Liver (tissue), 9 donors: Measurements from ENCODE around the gene ZNF880. TPM values are rescaled to one million over a fixed set of nuclear protein-coding genes. Genes with fewer than 3 reads are reported as not detected.

Source experiments
- DNase-seq: peaks from one replicate; pipeline ENCODE4 v3.0.0-alpha.2; 2017; ENCODE audit warnings: low spot score
- H3K27ac ChIP-seq, 2 donors: one replicate each; pipeline ENCODE4 v1.7.0; 2013; ENCODE audit warnings: inconsistent platforms in 2 of 2, low read length in 2 of 2, control low read depth in 1 of 2, low read depth in 1 of 2, mild to moderate bottlenecking in 1 of 2
- H3K27me3 ChIP-seq, 4 donors: one replicate each; pipeline versions ENCODE4 v1.6.1 to v1.7.0; 2013; ENCODE audit warnings: low read length in 3 of 4, inconsistent platforms in 1 of 4, mild to moderate bottlenecking in 1 of 4, moderate library complexity in 1 of 4; ENCODE audit not compliant: control insufficient read depth in 4 of 4, insufficient read depth in 4 of 4
- H3K36me3 ChIP-seq, 4 donors: one replicate each; pipeline versions ENCODE4 v1.6.1 to v1.7.0; 2013; ENCODE audit warnings: low read length in 3 of 4, mild to moderate bottlenecking in 3 of 4, low read depth in 1 of 4, moderate library complexity in 1 of 4; ENCODE audit not compliant: control insufficient read depth in 4 of 4, insufficient read depth in 3 of 4
- H3K4me1 ChIP-seq, 4 donors: one replicate each; pipeline versions ENCODE4 v1.6.1 to v1.7.0; 2013; ENCODE audit warnings: low read length in 3 of 4, mild to moderate bottlenecking in 3 of 4, moderate library complexity in 1 of 4; ENCODE audit not compliant: control insufficient read depth in 4 of 4, insufficient read depth in 4 of 4
- H3K4me3 ChIP-seq, 3 donors: one replicate each; pipeline versions ENCODE4 v1.6.1 to v1.7.0; 2013; ENCODE audit warnings: low read length in 3 of 3, control low read depth in 1 of 3, low read depth in 1 of 3, mild to moderate bottlenecking in 1 of 3
- H3K9ac ChIP-seq, 2 donors: one replicate each; pipeline ENCODE4 v1.7.0; 2013; ENCODE audit warnings: low read length in 2 of 2, mild to moderate bottlenecking in 2 of 2, moderate library complexity in 2 of 2, control low read depth in 1 of 2, low read depth in 1 of 2
- H3K9me3 ChIP-seq, 4 donors: one replicate each; pipeline versions ENCODE4 v1.6.1 to v1.7.0; 2013; ENCODE audit warnings: low read length in 3 of 4; ENCODE audit not compliant: control insufficient read depth in 4 of 4
- EGR1 ChIP-seq, 2 donors: IDR thresholded peaks; 2 replicates each; pipeline ENCODE4 v1.6.1; 2016 to 2018; ENCODE audit warnings: antibody characterized with exemption in 2 of 2, low read depth in 2 of 2
- FOXA1 ChIP-seq: IDR thresholded peaks from 2 replicates; pipeline ENCODE4 v1.6.1; 2016; ENCODE audit warnings: antibody characterized with exemption
- FOXA2 ChIP-seq: IDR thresholded peaks from 2 replicates; pipeline ENCODE4 v1.6.1; 2016; ENCODE audit warnings: antibody characterized with exemption
- GABPA ChIP-seq, 2 donors: IDR thresholded peaks in 1 of 2; conservative IDR thresholded peaks in 1 of 2; 2 replicates each; pipeline ENCODE4 v1.6.1; 2016; ENCODE audit warnings: antibody characterized with exemption in 2 of 2, mild to moderate bottlenecking in 1 of 2, moderate library complexity in 1 of 2
- HNF4A ChIP-seq, 2 donors: conservative IDR thresholded peaks; 2 replicates each; pipeline ENCODE4 v1.6.1; 2016; ENCODE audit warnings: antibody characterized with exemption in 2 of 2, mild to moderate bottlenecking in 2 of 2
- HNF4G ChIP-seq: IDR thresholded peaks from 2 replicates; pipeline ENCODE4 v1.6.1; 2016; ENCODE audit warnings: antibody characterized with exemption
- JUND ChIP-seq, 2 donors: IDR thresholded peaks; 2 replicates each; pipeline ENCODE4 v1.6.1; 2016; ENCODE audit warnings: antibody characterized with exemption in 2 of 2
- MAX ChIP-seq: IDR thresholded peaks from 2 replicates; pipeline ENCODE4 v1.6.1; 2016; ENCODE audit warnings: antibody characterized with exemption
- NR2F2 ChIP-seq: IDR thresholded peaks from 2 replicates; pipeline ENCODE4 v1.6.1; 2016; ENCODE audit warnings: antibody characterized with exemption
- RAD21 ChIP-seq, 2 donors: IDR thresholded peaks; 2 replicates each; pipeline ENCODE4 v1.6.1; 2016; ENCODE audit warnings: antibody characterized with exemption in 2 of 2, mild to moderate bottlenecking in 2 of 2
- REST ChIP-seq: IDR thresholded peaks from 2 replicates; pipeline ENCODE4 v1.6.1; 2016; ENCODE audit warnings: antibody characterized with exemption, mild to moderate bottlenecking
- RXRA ChIP-seq, 2 donors: IDR thresholded peaks; 2 replicates each; pipeline ENCODE4 v1.6.1; 2017 to 2018; ENCODE audit warnings: antibody characterized with exemption in 2 of 2, mild to moderate bottlenecking in 1 of 2
- SP1 ChIP-seq: IDR thresholded peaks from 2 replicates; pipeline ENCODE4 v1.6.1; 2018; ENCODE audit warnings: antibody characterized with exemption, mild to moderate bottlenecking
- TAF1 ChIP-seq: conservative IDR thresholded peaks from 2 replicates; pipeline ENCODE4 v1.6.1; 2016; ENCODE audit warnings: antibody characterized with exemption, mild to moderate bottlenecking
- YY1 ChIP-seq: IDR thresholded peaks from 2 replicates; pipeline ENCODE4 v1.6.1; 2016; ENCODE audit warnings: antibody characterized with exemption, mild to moderate bottlenecking
- WGBS: extraction: QIAGEN DNeasy Blood & Tissue Kit; methylation state at CpG from one replicate; pipeline ENCODE4 v1.1.7; 2013; 5-methylcytosine and 5-hydroxymethylcytosine counted together
- polyA plus RNA-seq, 2 donors: library from polyadenylated mRNA; stranded (reverse) in 1 of 2; unstranded in 1 of 2; fragments of 200-250 nt in 1 of 2; fragments of >200 nt in 1 of 2; fragmentation: Nextera tagmentation in 1 of 2; extraction: Ambion mirVana in 1 of 2; gene quantifications; one replicate each; pipeline versions ENCODE4 v1.2.1 to v1.2.3, GENCODE V29; 2013 to 2015
- total RNA-seq, 2 donors: library from RNA; depleted of rRNA; stranded (reverse); fragments of >200 nt; gene quantifications; one replicate each; pipeline ENCODE4 v1.2.3, GENCODE V29; 2014
- TF ChIP-seq, protein P1 (sequence below): IDR thresholded peaks from 2 replicates; pipeline ENCODE4 v1.6.1; 2016; ENCODE audit warnings: antibody characterized with exemption
- TF ChIP-seq, protein P2 (sequence below): fragments of 150-350 bp; IDR thresholded peaks from 2 replicates; pipeline ENCODE4 v1.5.1; 2017; ENCODE audit warnings: improper control_type of control experiment, low read depth, low read length; ENCODE audit not compliant: missing input control
- donor health status: healthy.
- donor health status: healthy.
- donor health status: healthy.
- donor health status: healthy.
- donor health status: healthy.

ZNF880 gene
- total and polyA plus RNA-seq, 4 donors: 2.1 to 3.3 (median 2.4) TPM

DNA sequence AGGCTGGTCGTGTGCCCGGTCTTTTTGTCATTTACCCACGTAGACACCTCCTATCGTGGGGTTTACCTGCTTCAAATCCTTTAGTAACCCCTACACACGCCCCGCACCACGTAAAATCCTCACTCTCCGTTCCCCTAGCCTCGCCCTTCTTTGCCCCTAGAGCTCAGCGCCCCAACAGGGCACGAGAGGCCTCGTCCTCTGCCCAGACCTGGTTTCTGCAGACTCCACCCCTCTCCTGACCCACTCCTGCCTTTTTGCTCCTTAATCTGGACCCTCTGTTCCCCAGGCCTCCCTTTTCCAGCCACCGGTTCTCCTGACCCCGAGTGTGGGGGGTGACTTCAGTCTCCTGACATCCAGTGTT lies 28.3 kb downstream of the ZNF880 start:
- Histone ChIP-seq H3K4me1 (peaks cover 0 to 12% (median 9%) of the 10 kb centered on the region in 4 donors), H3K36me3 (peaks cover 2 to 34% (median 29%) of the 10 kb centered on the region in 4 donors), H3K4me3 (peak overlapping the region; percentile 66 to 87 (median 76)), H3K9ac (peak overlapping the region in 1 of 2 donors; percentile 1), H3K27ac (peak overlapping the region in 1 of 2 donors; percentile 42), H3K9me3 (peaks cover 10 to 53% (median 28%) of the 10 kb centered on the region in 4 donors), H3K27me3 (no peaks in the 10 kb centered on the region)
- no peak for TF ChIP-seq HNF4G
- TF ChIP-seq FOXA2: no peak
- TF ChIP-seq, protein P1, sequence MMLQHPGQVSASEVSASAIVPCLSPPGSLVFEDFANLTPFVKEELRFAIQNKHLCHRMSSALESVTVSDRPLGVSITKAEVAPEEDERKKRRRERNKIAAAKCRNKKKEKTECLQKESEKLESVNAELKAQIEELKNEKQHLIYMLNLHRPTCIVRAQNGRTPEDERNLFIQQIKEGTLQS: no peak
- TF ChIP-seq RXRA (IDR thresholded peaks at IDR 0.05): no peak
- no peak for TF ChIP-seq HNF4A (conservative IDR thresholded peaks at IDR 0.05)
- no peak for TF ChIP-seq NR2F2
- TF ChIP-seq MAX: no peak
- TF ChIP-seq SP1: no peak
- no peak for TF ChIP-seq REST
- no peak for TF ChIP-seq TAF1
- 7% methylated on average over 14 of the region's 14 CpGs for WGBS
- DNase-seq: no peak

DNA sequence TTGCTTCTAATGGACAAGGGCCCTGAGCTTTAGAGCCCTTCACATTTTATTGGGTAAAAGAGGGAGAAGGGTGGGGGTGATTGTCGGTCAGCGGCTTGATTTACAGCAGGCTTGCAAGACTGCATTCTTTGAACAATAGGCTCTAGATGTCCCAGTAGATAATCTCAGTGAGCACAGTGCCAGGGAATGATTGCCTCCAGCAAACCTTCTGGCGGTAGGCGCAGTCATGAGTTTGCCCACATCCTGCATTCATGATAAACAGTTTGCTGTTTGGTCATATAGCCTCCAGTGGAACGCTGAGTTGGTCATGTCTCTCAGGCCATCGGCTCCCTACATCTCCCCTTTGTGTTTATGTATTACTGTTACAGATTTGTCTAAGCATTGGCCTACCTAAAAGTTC lies 40.6 kb downstream of the ZNF880 start:
- TF ChIP-seq HNF4A (conservative IDR thresholded peaks at IDR 0.05) (no peak), FOXA1 (no peak), JUND (IDR thresholded peaks at IDR 0.05) (no peak)
- 98% methylated on average over 6 of the region's 6 CpGs for WGBS
- Histone ChIP-seq H3K27ac (no peak overlapping the region), H3K4me3 (peak overlapping the region in 2 of 3 donors; percentile 31 to 67), H3K27me3 (no peaks in the 10 kb centered on the region), H3K4me1 (no peaks in the 10 kb centered on the region), H3K36me3 (peaks cover 17 to 78% (median 53%) of the 10 kb centered on the region in 4 donors), H3K9ac (no peak overlapping the region), H3K9me3 (peaks cover 36 to 80% (median 57%) of the 10 kb centered on the region in 4 donors)
- DNase-seq: no peak

GRCh38 chr19:52415711-52416110 lies 46.0 kb downstream of the ZNF880 start:
- WGBS: 97% methylated on average over 5 of the region's 5 CpGs
- Histone ChIP-seq H3K9ac (no peak overlapping the region), H3K4me3 (peak overlapping the region in 2 of 3 donors; percentile 0 to 32)
- TF ChIP-seq EGR1 (IDR thresholded peaks at IDR 0.05; ENCODE audit: low read depth in 2 of 2) (no peak), NR2F2 (no peak), REST (no peak), HNF4A (conservative IDR thresholded peaks at IDR 0.05) (no peak), FOXA2 (no peak), GABPA (IDR thresholded peaks at IDR 0.05 in 1 of 2, conservative IDR thresholded peaks at IDR 0.05 in 1 of 2) (no peak), RXRA (IDR thresholded peaks at IDR 0.05) (no peak), MAX (no peak), YY1 (no peak), SP1 (no peak), RAD21 (IDR thresholded peaks at IDR 0.05) (no peak)
- TF ChIP-seq, protein P2, sequence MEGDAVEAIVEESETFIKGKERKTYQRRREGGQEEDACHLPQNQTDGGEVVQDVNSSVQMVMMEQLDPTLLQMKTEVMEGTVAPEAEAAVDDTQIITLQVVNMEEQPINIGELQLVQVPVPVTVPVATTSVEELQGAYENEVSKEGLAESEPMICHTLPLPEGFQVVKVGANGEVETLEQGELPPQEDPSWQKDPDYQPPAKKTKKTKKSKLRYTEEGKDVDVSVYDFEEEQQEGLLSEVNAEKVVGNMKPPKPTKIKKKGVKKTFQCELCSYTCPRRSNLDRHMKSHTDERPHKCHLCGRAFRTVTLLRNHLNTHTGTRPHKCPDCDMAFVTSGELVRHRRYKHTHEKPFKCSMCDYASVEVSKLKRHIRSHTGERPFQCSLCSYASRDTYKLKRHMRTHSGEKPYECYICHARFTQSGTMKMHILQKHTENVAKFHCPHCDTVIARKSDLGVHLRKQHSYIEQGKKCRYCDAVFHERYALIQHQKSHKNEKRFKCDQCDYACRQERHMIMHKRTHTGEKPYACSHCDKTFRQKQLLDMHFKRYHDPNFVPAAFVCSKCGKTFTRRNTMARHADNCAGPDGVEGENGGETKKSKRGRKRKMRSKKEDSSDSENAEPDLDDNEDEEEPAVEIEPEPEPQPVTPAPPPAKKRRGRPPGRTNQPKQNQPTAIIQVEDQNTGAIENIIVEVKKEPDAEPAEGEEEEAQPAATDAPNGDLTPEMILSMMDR: no peak
- TF ChIP-seq, protein P1: no peak

More at GRCh38 chr19:52415711-52416110, 46.0 kb downstream of the ZNF880 start:
- H3K27ac ChIP-seq: no peak overlapping the region
- DNase-seq: no peak
- H3K9me3 ChIP-seq: peaks cover 40 to 95% (median 71%) of the 10 kb centered on the region in 4 donors
- peaks cover 2 to 26% (median 18%) of the 10 kb centered on the region in 4 donors for H3K36me3 ChIP-seq
- H3K27me3 ChIP-seq: no peaks in the 10 kb centered on the region
- no peaks in the 10 kb centered on the region for H3K4me1 ChIP-seq
